Stimulated activated CD8-positive, alpha-beta memory T cell treated with anti-CD3 and anti-CD28 coated beads, Interleukin-2, amount 100 ng/mL, for 48 hours (primary cell): ENCODE data around the gene AFF1.
"Not testable (repeated sequence)": the region's sequence is repeated elsewhere in the genome, so short reads cannot be mapped to it uniquely, and the experiment has no call there.

Experiments
- DNase-seq, 2 donors: peaks; one replicate each; pipeline ENCODE4 v3.0.0-alpha.2; 2020; ENCODE audit warnings: low read depth in 2 of 2

Gene AFF1

GRCh38 chr4:87036713-87037112, 101.9 kb downstream of the AFF1 start:
- DNase-seq = no peak

- not testable (repeated sequence) for DNase-seq
Observed at GRCh38 chr4:87037171-87037570, 102.4 kb downstream of the AFF1 start.

GRCh38 chr4:87037671-87038334, 103.0 kb downstream of the AFF1 start:
- no peak for DNase-seq

GRCh38 chr4:87038837-87039615, 104.2 kb downstream of the AFF1 start:
- no peak for DNase-seq

GRCh38 chr4:87041141-87041540, 106.3 kb downstream of the AFF1 start:
- DNase-seq = no peak

GRCh38 chr4:87042221-87042620, 107.4 kb downstream of the AFF1 start:
- no peak for DNase-seq

- DNase-seq = no peak
Observed at GRCh38 chr4:87042986-87043820, 108.4 kb downstream of the AFF1 start.

- DNase-seq = no peak
Observed at GRCh38 chr4:87044511-87045233, 109.9 kb downstream of the AFF1 start.

- no peak for DNase-seq
Observed at GRCh38 chr4:87045234-87045558, 110.4 kb downstream of the AFF1 start.

GRCh38 chr4:87045659-87046058, 110.8 kb downstream of the AFF1 start:
- DNase-seq = no peak

- DNase-seq = no peak
Observed at GRCh38 chr4:87046121-87046551, 111.3 kb downstream of the AFF1 start.

GRCh38 chr4:87047281-87047798, 112.5 kb downstream of the AFF1 start:
- DNase-seq = no peak

GRCh38 chr4:87049508-87049907, 114.7 kb downstream of the AFF1 start:
- no peak for DNase-seq

GRCh38 chr4:87050596-87050995, 115.8 kb downstream of the AFF1 start:
- DNase-seq = no peak

- no peak for DNase-seq
Observed at GRCh38 chr4:87051121-87051713, 116.4 kb downstream of the AFF1 start.

- no peak for DNase-seq
Observed at GRCh38 chr4:87052615-87053014, 117.8 kb downstream of the AFF1 start.

- no peak for DNase-seq
Observed at GRCh38 chr4:87053176-87053658, 118.4 kb downstream of the AFF1 start.

- no peak for DNase-seq
Observed at GRCh38 chr4:87053802-87054767, 119.3 kb downstream of the AFF1 start.

- DNase-seq = no peak
Observed at GRCh38 chr4:87054900-87055299, 120.1 kb downstream of the AFF1 start.

GRCh38 chr4:87055311-87055710, 120.5 kb downstream of the AFF1 start:
- DNase-seq = no peak
